ENCODE results near the gene MOSPD3. TPM values are rescaled to one million over a fixed set of nuclear protein-coding genes. Genes with fewer than 3 reads are reported as not detected.

Gene MOSPD3
- polyA plus RNA-seq, 1 experiment = 15.0 TPM

GRCh38 chr7:100566018-100566531 lies 46.3 kb upstream of the MOSPD3 start:
- H3K27me3 ChIP-seq (ENCODE audit: control insufficient read depth, insufficient read depth, low read length) = no peaks in the 10 kb centered on the region
- DNase-seq (ENCODE audit: low read depth) = no peak
- CTCF ChIA-PET = interaction anchor here (0.7 to 15.0 kb wide), 10 partner anchors 18 to 124 kb away, joined by 3 to 162 read pairs (median 4); partner anchors contain the start of genes FBXO24, GIGYF1, LRCH4 and MOSPD3
- H3K4me3 ChIP-seq (ENCODE audit: low read depth, low read length) = no peak overlapping the region
- H3K36me3 ChIP-seq (ENCODE audit: control insufficient read depth, insufficient read depth, low read length) = no peaks in the 10 kb centered on the region
- POLR2A ChIA-PET = no interaction called here
- TF ChIP-seq CTCF (IDR thresholded peaks at IDR 0.05; ENCODE audit: insufficient read depth, low read depth, low read length) = no peak

- Histone ChIP-seq H3K36me3 (ENCODE audit: control insufficient read depth, insufficient read depth, low read length) (no peaks in the 10 kb centered on the region), H3K27me3 (ENCODE audit: control insufficient read depth, insufficient read depth, low read length) (no peaks in the 10 kb centered on the region), H3K4me3 (ENCODE audit: low read depth, low read length) (no peak overlapping the region)
- no peak for TF ChIP-seq CTCF (IDR thresholded peaks at IDR 0.05; ENCODE audit: insufficient read depth, low read depth, low read length)
- DNase-seq (ENCODE audit: low read depth) = no peak
- ChIA-PET POLR2A (no interaction called here), CTCF (interaction anchor here (1.1 to 15.0 kb wide), 6 partner anchors 9 to 123 kb away, joined by 3 to 162 read pairs (median 4); partner anchors contain the start of gene GIGYF1)
Observed at GRCh38 chr7:100567031-100567730, 45.2 kb upstream of the MOSPD3 start.

- no peak for TF ChIP-seq CTCF (IDR thresholded peaks at IDR 0.05; ENCODE audit: insufficient read depth, low read depth, low read length)
- Histone ChIP-seq H3K27me3 (ENCODE audit: control insufficient read depth, insufficient read depth, low read length) (no peaks in the 10 kb centered on the region), H3K36me3 (ENCODE audit: control insufficient read depth, insufficient read depth, low read length) (no peaks in the 10 kb centered on the region), H3K4me3 (ENCODE audit: low read depth, low read length) (no peak overlapping the region)
- ChIA-PET POLR2A (no interaction called here), CTCF (interaction anchor here (1.1 to 15.0 kb wide), 4 partner anchors 10 to 123 kb away, joined by 3 to 162 read pairs (median 4); partner anchors contain the start of gene GIGYF1)
- DNase-seq (ENCODE audit: low read depth) = no peak
Observed at GRCh38 chr7:100567751-100568175, 44.6 kb upstream of the MOSPD3 start.

- Histone ChIP-seq H3K36me3 (ENCODE audit: control insufficient read depth, insufficient read depth, low read length) (no peaks in the 10 kb centered on the region), H3K27me3 (ENCODE audit: control insufficient read depth, insufficient read depth, low read length) (no peaks in the 10 kb centered on the region), H3K4me3 (ENCODE audit: low read depth, low read length) (no peak overlapping the region)
- DNase-seq (ENCODE audit: low read depth) = no peak
- ChIA-PET POLR2A (interaction anchor here (0.6 kb wide), 1 partner anchor 16 kb away, joined by 3 read pairs; no protein-coding TSS in a partner anchor), CTCF (interaction anchor here (1.2 to 15.0 kb wide), 5 partner anchors 8 to 122 kb away, joined by 3 to 162 read pairs (median 5); partner anchors contain the start of gene GIGYF1)
- no peak for TF ChIP-seq CTCF (IDR thresholded peaks at IDR 0.05; ENCODE audit: insufficient read depth, low read depth, low read length)
Observed at GRCh38 chr7:100568176-100568895, 44.0 kb upstream of the MOSPD3 start.

Measured in BJ (cell line).